HK-2 (cell line): ENCODE measurements around the gene TUBAL3.
A peak's percentile ranks its signal among the peaks of the same experiment; 100 is the strongest.
"Not testable (repeated sequence)": the region's sequence is repeated elsewhere in the genome, so short reads cannot be mapped to it uniquely, and the experiment has no call there.

Experiments
- DNase-seq: peaks from one replicate; pipeline ENCODE4 v3.0.0-alpha.2; 2018; ENCODE audit not compliant: unreplicated experiment

Gene TUBAL3

DNA sequence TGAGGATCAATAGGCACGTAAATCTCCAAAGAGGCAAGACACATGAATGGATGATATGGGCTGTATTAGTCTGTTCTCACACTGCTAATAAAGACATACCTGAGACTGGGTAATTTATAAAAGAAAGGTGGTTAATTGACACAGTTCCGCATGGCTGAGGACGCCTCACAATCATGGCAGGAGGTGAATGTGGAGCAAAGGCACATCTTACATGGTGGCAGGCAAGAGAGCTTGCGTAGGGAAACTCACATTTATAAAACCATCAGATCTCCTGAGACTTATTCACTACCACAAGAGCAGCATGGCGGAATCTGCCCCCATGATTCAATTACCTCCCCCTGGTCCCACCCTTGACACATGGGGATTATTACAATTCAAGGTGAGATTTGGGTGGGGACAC lies 25.4 kb downstream of the TUBAL3 start:
- DNase-seq: not testable (repeated sequence)

DNA sequence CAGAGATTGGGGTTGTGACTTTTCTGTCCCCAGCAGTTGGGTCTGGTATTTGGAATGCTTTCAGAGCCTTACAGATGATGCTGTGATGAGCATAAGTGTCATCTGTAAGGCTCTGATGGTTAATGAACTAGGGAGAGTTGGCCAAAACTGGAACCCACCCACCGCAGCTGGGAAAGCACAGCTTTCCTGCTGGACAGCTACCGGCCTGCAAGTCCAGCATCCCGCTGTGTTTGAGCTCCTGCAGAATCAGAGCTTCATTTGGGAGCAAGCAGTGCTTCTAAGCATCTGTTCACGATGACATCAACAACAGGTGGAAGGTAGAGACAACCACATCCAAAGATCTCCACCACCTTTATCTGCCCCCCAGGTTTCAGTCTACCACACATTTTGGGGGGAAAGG lies 28.2 kb downstream of the TUBAL3 start:
- no peak for DNase-seq

GRCh38 chr10:5373891-5374611 lies 30.6 kb downstream of the TUBAL3 start:
- DNase-seq: no peak

- DNase-seq: no peak
Observed at GRCh38 chr10:5373307-5373706, 31.3 kb downstream of the TUBAL3 start.

DNA sequence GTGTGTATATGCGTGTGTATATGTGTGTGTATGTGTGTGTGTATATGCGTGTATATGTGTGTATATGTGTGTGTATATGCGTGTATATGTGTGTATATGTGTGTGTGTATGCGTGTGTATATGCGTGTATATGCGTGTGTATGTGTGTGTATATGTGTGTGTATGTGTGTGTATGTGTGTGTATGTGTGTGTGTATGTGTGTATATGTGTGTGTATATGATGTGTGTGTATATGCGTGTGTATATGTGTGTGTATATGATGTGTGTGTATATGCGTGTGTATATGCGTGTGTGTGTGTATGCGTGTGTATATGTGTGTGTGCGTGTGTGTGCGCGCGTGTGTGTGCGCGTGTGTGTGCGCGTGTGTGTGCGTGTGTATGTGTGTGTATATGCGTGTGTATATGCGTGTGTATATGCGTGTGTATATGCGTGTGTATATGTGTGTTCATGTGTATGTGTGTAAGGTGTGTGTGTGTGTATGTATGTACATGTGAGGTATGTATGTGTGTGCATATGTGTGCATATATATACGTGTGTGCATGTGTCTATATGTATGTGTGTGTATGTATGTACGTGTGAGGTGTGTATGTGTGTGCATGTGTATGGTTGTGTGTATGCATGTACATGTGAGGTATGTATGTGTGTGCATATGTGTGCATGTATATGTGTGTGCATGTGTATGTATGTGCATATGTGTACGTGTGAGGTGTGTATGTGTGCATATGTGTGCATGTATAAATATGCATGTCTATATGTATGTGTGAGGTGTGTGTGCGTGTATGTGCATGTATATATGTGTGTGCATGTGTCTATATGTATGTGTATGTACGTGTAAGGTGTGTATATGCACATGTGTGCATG lies 33.9 kb downstream of the TUBAL3 start:
- no peak for DNase-seq

GRCh38 chr10:5369362-5370158 lies 35.1 kb downstream of the TUBAL3 start:
- DNase-seq: no peak

- no peak for DNase-seq
Observed at GRCh38 chr10:5365928-5366327, 38.7 kb downstream of the TUBAL3 start.

GRCh38 chr10:5364890-5365338 lies 39.7 kb downstream of the TUBAL3 start, which contains the start of gene UCN3:
UCN3 (plus strand) TSS chr10:5364966; CDS start chr10:5373721, 8,755 bp downstream.
- no peak for DNase-seq

DNA sequence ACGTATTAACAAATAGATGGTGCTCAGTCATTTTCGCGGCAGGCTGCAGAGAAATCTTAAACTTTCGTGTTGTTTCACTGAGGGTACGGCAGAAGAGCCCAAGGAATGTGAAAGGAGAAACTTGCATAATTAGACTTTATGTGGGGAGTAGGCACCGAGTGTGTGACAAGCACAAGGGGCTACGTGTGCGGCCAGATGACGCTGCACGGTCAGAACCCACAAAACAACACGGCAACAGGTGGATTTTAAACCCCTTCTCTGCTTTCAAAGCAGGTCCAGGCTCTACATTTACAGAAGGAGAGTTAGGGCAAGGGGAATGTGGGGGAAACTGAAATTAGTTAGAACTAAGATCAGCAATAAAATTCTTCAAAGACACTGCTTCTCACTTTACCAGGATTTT lies 40.3 kb downstream of the TUBAL3 start:
- DNase-seq: no peak

DNA sequence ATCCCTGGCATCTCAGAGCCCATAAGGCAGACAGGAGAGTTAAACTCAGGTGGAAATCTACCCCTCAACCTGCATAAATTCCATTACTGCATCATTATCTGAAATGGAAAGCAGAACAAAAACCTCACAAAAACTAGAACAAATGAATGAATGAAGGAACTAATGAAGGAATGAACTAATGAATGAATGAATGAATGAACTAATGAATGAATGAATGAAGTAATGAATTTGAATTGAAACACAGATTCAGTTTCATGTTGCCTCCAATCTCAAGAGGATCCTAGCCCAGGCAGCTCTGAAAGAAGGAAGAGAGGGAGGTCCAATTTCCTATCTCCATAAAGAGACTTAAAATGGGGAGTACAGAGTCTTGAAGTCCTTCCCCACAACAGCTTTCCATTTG lies 41.8 kb downstream of the TUBAL3 start:
- no peak for DNase-seq

- DNase-seq: no peak
Observed at GRCh38 chr10:5361966-5362365, 42.7 kb downstream of the TUBAL3 start.

GRCh38 chr10:5360318-5360915 lies 44.2 kb downstream of the TUBAL3 start:
- no peak for DNase-seq

GRCh38 chr10:5356302-5356763 lies 48.3 kb downstream of the TUBAL3 start:
- no peak for DNase-seq

DNA sequence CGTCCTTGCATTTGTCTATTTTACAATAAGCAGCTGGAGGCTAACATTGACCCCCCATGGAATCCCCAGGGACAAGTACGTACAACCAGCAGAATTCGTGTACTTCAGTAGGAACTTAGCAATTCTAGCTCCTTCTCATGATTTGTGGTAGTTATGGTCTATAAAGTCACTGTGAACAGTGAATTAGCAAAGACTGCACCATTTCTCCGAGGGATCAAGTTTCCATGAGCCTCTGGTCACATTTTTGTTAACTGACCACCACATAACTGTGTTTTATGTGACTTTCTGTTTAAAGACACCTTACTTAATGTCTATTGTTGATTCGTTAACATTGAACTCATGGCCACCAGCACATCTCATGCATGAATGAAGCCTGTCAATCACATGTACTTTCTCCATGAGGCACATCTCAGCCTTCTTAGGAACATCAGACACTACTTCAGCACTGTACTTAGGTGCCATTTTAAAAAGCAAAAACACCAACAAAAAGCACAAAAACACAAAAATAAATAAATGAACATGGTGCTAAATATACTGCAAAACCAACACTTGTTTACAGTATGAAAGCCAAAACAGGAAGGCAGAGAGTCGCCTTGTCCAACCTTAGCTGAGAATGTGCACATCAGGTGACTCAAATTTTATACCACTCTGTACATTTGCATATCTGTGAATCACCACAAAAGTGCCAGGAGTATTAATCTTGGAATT lies 48.9 kb downstream of the TUBAL3 start:
- no peak for DNase-seq

GRCh38 chr10:5354068-5354467 lies 50.6 kb downstream of the TUBAL3 start:
- DNase-seq: no peak

GRCh38 chr10:5349362-5349761 lies 55.3 kb downstream of the TUBAL3 start:
- DNase-seq: no peak

DNA sequence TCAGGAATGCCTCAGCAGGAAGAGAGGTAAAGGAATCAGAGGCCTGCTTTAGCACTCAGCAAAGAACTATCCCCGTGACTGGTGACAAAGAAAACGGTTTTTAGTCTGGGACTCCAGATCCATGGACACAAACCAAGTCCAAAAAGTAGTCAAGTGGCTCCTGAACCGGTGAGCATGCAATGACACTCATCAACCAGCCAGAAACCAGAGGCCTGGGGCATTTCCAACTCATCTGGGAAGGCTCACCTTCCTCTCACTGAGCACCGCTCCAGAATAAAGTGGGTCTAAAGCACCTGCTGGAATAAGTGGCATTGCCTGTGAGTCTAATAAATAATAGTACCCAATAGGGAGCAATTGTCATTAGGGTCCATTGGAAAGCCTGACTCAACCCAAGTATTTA lies 57.7 kb downstream of the TUBAL3 start:
- DNase-seq: no peak

DNA sequence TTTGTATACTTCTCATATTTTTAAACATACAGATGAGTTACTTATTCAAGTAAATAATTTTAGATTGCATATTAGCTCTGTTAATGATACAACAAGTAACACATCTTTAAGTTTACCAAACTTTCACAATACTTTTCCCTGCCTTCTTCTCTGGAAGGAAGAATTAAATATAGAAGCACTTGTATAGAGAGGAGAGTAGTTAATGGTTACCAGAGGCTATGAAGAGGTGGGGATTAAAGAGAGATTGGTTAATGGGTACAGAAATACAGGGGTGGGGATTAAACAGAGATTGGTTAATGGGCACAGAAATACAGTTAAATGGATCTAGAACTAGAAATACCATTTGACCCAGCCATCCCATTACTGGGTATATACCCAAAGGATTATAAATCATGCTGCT lies 59.9 kb downstream of the TUBAL3 start:
- DNase-seq: no peak

- DNase-seq: no peak
Observed at GRCh38 chr10:5343979-5344378, 60.6 kb downstream of the TUBAL3 start.

DNA sequence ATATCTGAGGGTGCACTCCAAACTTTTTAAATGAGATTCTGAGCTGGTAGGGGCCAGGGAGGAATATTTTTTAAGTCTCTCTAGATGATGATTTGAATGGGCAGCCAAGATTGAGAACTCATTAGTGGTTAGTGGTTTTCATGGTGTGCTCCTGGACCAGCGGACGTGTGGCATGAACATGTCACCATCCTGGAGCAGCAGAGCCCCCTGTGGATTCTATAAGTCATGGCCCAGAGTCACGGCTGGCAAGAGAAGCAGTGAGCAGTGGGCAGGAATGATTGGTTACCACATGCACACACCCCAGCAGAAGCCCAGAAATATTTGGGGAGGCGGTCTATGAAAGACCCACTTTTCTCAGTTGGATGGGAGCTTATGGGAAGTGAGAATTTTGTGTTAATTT lies 61.1 kb downstream of the TUBAL3 start:
- peak; percentile 5 for DNase-seq
